H1 (cell line): Measurements from ENCODE around the gene ENKD1. TPM values are rescaled to one million over a fixed set of nuclear protein-coding genes. Genes with fewer than 3 reads are reported as not detected.

Experiments
- CTCF ChIA-PET: fragments of 300-600 bp; sonication (Branson Sonifier 250); formaldehyde crosslinking; loops from one replicate; lab custom pipeline; 2021; ENCODE audit not compliant: partially characterized antibody; lab: Charles Lee
- POLR2A ChIA-PET: fragments of 300-600 bp; sonication (Branson Sonifier 250); formaldehyde crosslinking; loops from one replicate; lab custom pipeline; 2021; ENCODE audit warnings: inconsistent platforms; ENCODE audit not compliant: partially characterized antibody; lab: Charles Lee
- DNase-seq, 2 experiments: peaks; one replicate each; pipeline versions ENCODE4 v3.0.0 to v3.0.0-alpha.2; 2010 to 2022; ENCODE audit warnings: low spot score in 2 of 2, low read depth in 1 of 2, mixed read lengths in 1 of 2
- FAIRE-seq: peaks from 2 replicates; lab custom pipeline; 2011; peaks lifted over from hg19 to GRCh38; lab: Jason Lieb, UNC
- H2AFZ ChIP-seq: 2 replicates; pipeline ENCODE4 v1.8.1; 2012; ENCODE audit warnings: low read length, inconsistent platforms
- H2AK5ac ChIP-seq: 2 replicates; pipeline ENCODE4 v1.6.1; 2013; ENCODE audit warnings: low read depth, low read length
- H2BK120ac ChIP-seq: replicated peaks from 2 replicates; pipeline ENCODE3; 2013; ENCODE audit warnings: low read depth, low read length, inconsistent platforms
- H2BK12ac ChIP-seq: 2 replicates; pipeline ENCODE4 v1.6.1; 2013; ENCODE audit warnings: low read depth, low read length
- H2BK15ac ChIP-seq: 2 replicates; pipeline ENCODE4 v1.6.1; 2013; ENCODE audit warnings: low read length
- H2BK20ac ChIP-seq: 2 replicates; pipeline ENCODE4 v1.6.1; 2013; ENCODE audit warnings: low read length
- H2BK5ac ChIP-seq: 2 replicates; pipeline ENCODE4 v1.6.1; 2013; ENCODE audit warnings: low read depth, low read length
- H3K14ac ChIP-seq: 2 replicates; pipeline ENCODE4 v1.6.1; 2013; ENCODE audit warnings: inconsistent platforms; ENCODE audit not compliant: insufficient read length
- H3K18ac ChIP-seq: 2 replicates; pipeline ENCODE4 v1.6.1; 2013; ENCODE audit warnings: low read length; ENCODE audit errors: extremely low read depth
- H3K23ac ChIP-seq: 2 replicates; pipeline ENCODE4 v1.6.1; 2013; ENCODE audit warnings: inconsistent platforms; ENCODE audit not compliant: insufficient read length
- H3K23me2 ChIP-seq: 2 replicates; pipeline ENCODE4 v1.6.1; 2013; ENCODE audit warnings: low read depth, low read length
- H3K27ac ChIP-seq: 2 replicates; pipeline ENCODE4 v1.6.1; 2011; ENCODE audit warnings: low read depth, low read length, inconsistent platforms
- H3K27me3 ChIP-seq, 4 experiments: replicated peaks in 1 of 4; 1 replicate in 1 of 4; 2 replicates in 3 of 4; pipeline versions ENCODE4 v1.6.1 to v1.8.1; 2011 to 2013; ENCODE audit warnings: low read length in 3 of 4, mild to moderate bottlenecking in 3 of 4, inconsistent platforms in 2 of 4, mixed read lengths in 2 of 4, moderate library complexity in 1 of 4; ENCODE audit not compliant: control insufficient read depth in 3 of 4, insufficient read depth in 3 of 4; ENCODE audit errors: extremely low read depth in 1 of 4
- H3K36me3 ChIP-seq, 4 experiments: 2 replicates each; pipeline versions ENCODE4 v1.6.1 to v1.8.1; 2011 to 2013; ENCODE audit warnings: mild to moderate bottlenecking in 4 of 4, low read length in 3 of 4, moderate library complexity in 2 of 4, control low read depth in 1 of 4, inconsistent platforms in 1 of 4; ENCODE audit not compliant: insufficient read depth in 4 of 4, control insufficient read depth in 2 of 4
- H3K4ac ChIP-seq: replicated peaks from 2 replicates; pipeline ENCODE3; 2013; ENCODE audit warnings: low read length, low read depth, mixed read lengths, inconsistent platforms; ENCODE audit not compliant: insufficient read length
- H3K4me1 ChIP-seq, 4 experiments: replicated peaks in 1 of 4; 1 replicate in 1 of 4; 2 replicates in 3 of 4; pipeline versions ENCODE4 v1.6.1 to v1.8.1; 2011 to 2013; ENCODE audit warnings: low read length in 3 of 4, inconsistent platforms in 2 of 4, mixed read lengths in 1 of 4; ENCODE audit not compliant: insufficient read depth in 4 of 4, control insufficient read depth in 3 of 4
- H3K4me2 ChIP-seq, 2 experiments: 2 replicates each; pipeline versions ENCODE4 v1.6.1 to v1.8.1; 2011 to 2013; ENCODE audit warnings: low read depth in 2 of 2, low read length in 2 of 2, control low read depth in 1 of 2, inconsistent platforms in 1 of 2, mild to moderate bottlenecking in 1 of 2; ENCODE audit not compliant: insufficient read depth in 1 of 2
- H3K4me3 ChIP-seq, 4 experiments: fragments of 200-600, 300-600 bp in 1 of 4; sonication (generic), shearing (Covaris generic), sonication (Bioruptor Twin) in 1 of 4; 2 replicates each; pipeline versions ENCODE4 v1.5.1 to v1.8.1; 2011 to 2016; ENCODE audit warnings: low read length in 4 of 4, low read depth in 3 of 4, control low read depth in 2 of 4, inconsistent platforms in 2 of 4, mild to moderate bottlenecking in 2 of 4, mixed read lengths in 1 of 4, moderate library complexity in 1 of 4; ENCODE audit not compliant: insufficient read depth in 2 of 4; ENCODE audit errors: extremely low read depth in 1 of 4
- H3K56ac ChIP-seq: replicated peaks from 2 replicates; pipeline ENCODE3; 2013; ENCODE audit warnings: low read depth, mild to moderate bottlenecking, mixed read lengths, low read length, inconsistent platforms; ENCODE audit not compliant: insufficient read length
- H3K79me1 ChIP-seq: 2 replicates; pipeline ENCODE4 v1.6.1; 2013; ENCODE audit warnings: low read depth, low read length, control low read depth
- H3K79me2 ChIP-seq, 2 experiments: 2 replicates each; pipeline versions ENCODE4 v1.6.1 to v1.8.1; 2012 to 2013; ENCODE audit warnings: low read length in 2 of 2, mild to moderate bottlenecking in 2 of 2, inconsistent platforms in 1 of 2; ENCODE audit not compliant: insufficient read depth in 2 of 2, control insufficient read depth in 1 of 2
- H3K9ac ChIP-seq, 4 experiments: replicated peaks in 1 of 4; 1 replicate in 1 of 4; 2 replicates in 3 of 4; pipeline versions ENCODE4 v1.6.1 to v1.8.1; 2011 to 2013; ENCODE audit warnings: low read depth in 3 of 4, low read length in 3 of 4, control low read depth in 2 of 4, mild to moderate bottlenecking in 2 of 4, moderate library complexity in 2 of 4, inconsistent platforms in 1 of 4; ENCODE audit errors: extremely low read depth in 1 of 4
- H3K9me3 ChIP-seq, 2 experiments: 2 replicates each; pipeline versions ENCODE4 v1.6.1 to v1.8.1; 2012 to 2013; ENCODE audit warnings: mild to moderate bottlenecking in 2 of 2, moderate library complexity in 2 of 2, control low read depth in 1 of 2, inconsistent platforms in 1 of 2, low read depth in 1 of 2, low read length in 1 of 2, mixed read lengths in 1 of 2; ENCODE audit not compliant: insufficient read depth in 2 of 2
- H4K20me1 ChIP-seq, 2 experiments: replicated peaks in 1 of 2; 2 replicates each; pipeline versions ENCODE3 to v1.8.1; 2011 to 2013; ENCODE audit warnings: inconsistent platforms in 2 of 2, low read length in 2 of 2, mild to moderate bottlenecking in 1 of 2; ENCODE audit not compliant: insufficient read depth in 2 of 2, control insufficient read depth in 1 of 2
- H4K5ac ChIP-seq: 2 replicates; pipeline ENCODE4 v1.6.1; 2013; ENCODE audit warnings: low read length, low read depth, mixed read lengths, inconsistent platforms; ENCODE audit not compliant: insufficient read length
- H4K8ac ChIP-seq: 2 replicates; pipeline ENCODE4 v1.8.0; 2013; ENCODE audit warnings: mild to moderate bottlenecking, moderate library complexity, low read length, inconsistent platforms; ENCODE audit not compliant: insufficient read depth; ENCODE audit errors: extremely low read depth
- H4K91ac ChIP-seq: replicated peaks from 2 replicates; pipeline ENCODE3; 2013; ENCODE audit warnings: low read length, mixed read lengths, inconsistent platforms; ENCODE audit not compliant: insufficient read length
- BRCA1 ChIP-seq: IDR thresholded peaks from 2 replicates; pipeline ENCODE4 v1.6.1; 2012; ENCODE audit warnings: low read depth, low read length, improper control_type of control experiment
- CHD1 ChIP-seq: IDR thresholded peaks from 2 replicates; pipeline ENCODE4 v1.6.1; 2012; ENCODE audit warnings: low read depth, low read length, improper control_type of control experiment
- CHD2 ChIP-seq: IDR thresholded peaks from 2 replicates; pipeline ENCODE4 v1.6.1; 2012; ENCODE audit warnings: low read length, improper control_type of control experiment
- EP300 ChIP-seq, 2 experiments: IDR thresholded peaks; 1 replicate in 1 of 2; 2 replicates in 1 of 2; pipeline ENCODE4 v1.6.1; 2011 to 2012; ENCODE audit warnings: low read depth in 2 of 2, low read length in 2 of 2, mild to moderate bottlenecking in 2 of 2, borderline replicate concordance in 1 of 2, inconsistent platforms in 1 of 2, moderate library complexity in 1 of 2
- EZH2 ChIP-seq: fragments of 200-600 bp; sonication (generic); IDR thresholded peaks from 2 replicates; pipeline ENCODE4 v1.7.1; 2012; ENCODE audit warnings: low read depth, mild to moderate bottlenecking, moderate library complexity, low read length, inconsistent platforms; ENCODE audit not compliant: severe bottlenecking
- HDAC6 ChIP-seq: IDR thresholded peaks from one replicate; pipeline ENCODE4 v1.7.1; 2012; ENCODE audit warnings: low read depth, mild to moderate bottlenecking, inconsistent platforms, low read length, moderate library complexity
- MAFK ChIP-seq: IDR thresholded peaks from 2 replicates; pipeline ENCODE4 v1.6.1; 2012; ENCODE audit warnings: low read depth, mild to moderate bottlenecking, improper control_type of control experiment, low read length
- RBBP5 ChIP-seq: IDR thresholded peaks from 2 replicates; pipeline ENCODE4 v1.7.1; 2012; ENCODE audit warnings: low read depth, mild to moderate bottlenecking, inconsistent platforms, low read length, moderate library complexity, borderline replicate concordance
- SRF ChIP-seq: IDR thresholded peaks from 2 replicates; pipeline ENCODE4 v1.6.1; 2011; ENCODE audit warnings: mild to moderate bottlenecking, low read depth, low read length, moderate library complexity
- WGBS, 2 experiments: shearing (Covaris generic) in 1 of 2; methylation state at CpG; one replicate each; pipeline versions ENCODE4 v1.1.6 to v1.1.7; 2013 to 2015; ENCODE audit warnings: low lambda C conversion rate in 2 of 2, mixed read lengths in 2 of 2, inconsistent platforms in 1 of 2, low coverage in 1 of 2, missing lambda C conversion rate in 1 of 2; ENCODE audit not compliant: insufficient replicate concordance in 2 of 2, insufficient coverage in 1 of 2, insufficient read length in 1 of 2; ENCODE audit errors: extremely low coverage in 1 of 2, missing lambda C conversion rate in 1 of 2; 5-methylcytosine and 5-hydroxymethylcytosine counted together
- polyA plus RNA-seq, 7 experiments: library from polyadenylated mRNA; depleted of rRNA in 3 of 7; stranded (reverse) in 5 of 7; unstranded in 2 of 7; fragments of >200 nt in 5 of 7; fragments of 200-250 nt in 2 of 7; gene quantifications; 1 replicate in 5 of 7; 2 replicates in 1 of 7; 4 replicates in 1 of 7; pipeline versions ENCODE4 v1.2.1 to v1.2.3, GENCODE V29; 2011 to 2013; ENCODE audit warnings: missing spikeins in 2 of 7, mixed read lengths in 2 of 7
- total RNA-seq: library from RNA; stranded (reverse); fragmentation: NEBNext Ultra II Directional; extraction: Animal tissue kit (Norgen Biotek cat#: 25700); gene quantifications from 2 replicates; pipeline ENCODE4 v1.2.1, GENCODE V29; 2021
- TF ChIP-seq, protein P1 (sequence below): IDR thresholded peaks from 2 replicates; pipeline ENCODE4 v1.6.1; 2011; ENCODE audit warnings: low read length, improper control_type of control experiment
- TF ChIP-seq, protein P2 (sequence below): IDR thresholded peaks from 2 replicates; pipeline ENCODE4 v1.6.1; 2012; ENCODE audit warnings: inconsistent platforms

ENKD1 gene
- total and polyA plus RNA-seq, 2 of the 8 experiments (the other 6 are each of a cell fraction or from before 2014, with no cell fraction given) = 12.9 to 16.1 TPM

GRCh38 chr16:67653789-67654402 is 12.7 kb downstream of the ENKD1 start:
- no peak overlapping the region for H2BK120ac ChIP-seq
- no peak overlapping the region for H2BK5ac ChIP-seq
- DNase-seq = no peak
- H3K23me2 ChIP-seq = peaks cover 5% of the 10 kb centered on the region; the same call in 1 of the 2 replicates
- no peak overlapping the region for H4K91ac ChIP-seq
- H3K27me3 ChIP-seq = peaks cover 0 to 17% (median 11%) of the 10 kb centered on the region in 4 experiments; a peak in 4 of 7 replicates
- H3K23ac ChIP-seq = no peak overlapping the region
- no peak overlapping the region for H3K56ac ChIP-seq
- 66% methylated on average over 17 of the region's 25 CpGs; no CpG with 5 or more reads in 1 of the 2 experiments for WGBS, 2 experiments
- H3K4me1 ChIP-seq = peaks cover 0 to 18% (median 5%) of the 10 kb centered on the region in 4 experiments; a peak in 5 of 7 replicates
- peaks cover 0 to 4% (median 2%) of the 10 kb centered on the region in 4 experiments; a peak in 1 of 8 replicates for H3K36me3 ChIP-seq
- ChIA-PET CTCF (interaction anchor here (1.0 to 18.0 kb wide), 5 partner anchors 9 to 140 kb away, joined by 3 to 202 read pairs (median 4); partner anchors contain the start of genes ACD, C16orf86, ENKD1 and PARD6A), POLR2A (interaction anchor here (1.7 kb wide), 1 partner anchor 116 kb away, joined by 4 read pairs; no protein-coding TSS in a partner anchor)
- H2BK12ac ChIP-seq = no peak overlapping the region
- H3K27ac ChIP-seq = no peak overlapping the region
- peak overlapping the region; percentile 47 to 76 (median 58); a peak in 6 of 8 replicates for H3K4me3 ChIP-seq
- no peaks in the 10 kb centered on the region for H3K79me2 ChIP-seq
- no peak overlapping the region for H3K14ac ChIP-seq
- no peak overlapping the region for H3K4ac ChIP-seq
- H3K79me1 ChIP-seq = no peaks in the 10 kb centered on the region; the same call in 1 of the 2 replicates
- no peak for FAIRE-seq
- H2AK5ac ChIP-seq = no peak overlapping the region
- no peak overlapping the region for H2BK15ac ChIP-seq
- H3K9ac ChIP-seq = no peak overlapping the region
- H2BK20ac ChIP-seq = no peak overlapping the region
- peak overlapping the region; percentile 14; the same call in 1 of the 2 replicates for H4K8ac ChIP-seq
- no peak overlapping the region for H4K5ac ChIP-seq
- H3K4me2 ChIP-seq = peak overlapping the region; percentile 64 to 96
- H3K18ac ChIP-seq = no peak overlapping the region
- H4K20me1 ChIP-seq = peaks cover 5 to 17% of the 10 kb centered on the region in 2 experiments
- H2AFZ ChIP-seq = no peak overlapping the region
- H3K9me3 ChIP-seq = no peaks in the 10 kb centered on the region
- TF ChIP-seq, protein P1, sequence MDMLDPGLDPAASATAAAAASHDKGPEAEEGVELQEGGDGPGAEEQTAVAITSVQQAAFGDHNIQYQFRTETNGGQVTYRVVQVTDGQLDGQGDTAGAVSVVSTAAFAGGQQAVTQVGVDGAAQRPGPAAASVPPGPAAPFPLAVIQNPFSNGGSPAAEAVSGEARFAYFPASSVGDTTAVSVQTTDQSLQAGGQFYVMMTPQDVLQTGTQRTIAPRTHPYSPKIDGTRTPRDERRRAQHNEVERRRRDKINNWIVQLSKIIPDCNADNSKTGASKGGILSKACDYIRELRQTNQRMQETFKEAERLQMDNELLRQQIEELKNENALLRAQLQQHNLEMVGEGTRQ = no peak
- TF ChIP-seq MAFK (no peak), HDAC6 (no peak), SRF (no peak), CHD2 (no peak), BRCA1 (no peak), EZH2 (no peak), RBBP5 (no peak), CHD1 (no peak), EP300 (IDR thresholded peaks at IDR 0.05; ENCODE audit: borderline replicate concordance in 1 of 2, low read depth in 2 of 2, low read length in 2 of 2) (no peak)
- TF ChIP-seq, protein P2, sequence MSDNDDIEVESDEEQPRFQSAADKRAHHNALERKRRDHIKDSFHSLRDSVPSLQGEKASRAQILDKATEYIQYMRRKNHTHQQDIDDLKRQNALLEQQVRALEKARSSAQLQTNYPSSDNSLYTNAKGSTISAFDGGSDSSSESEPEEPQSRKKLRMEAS = no peak
